ENCODE measurements around the gene SELENOW. TPM values are rescaled to one million over a fixed set of nuclear protein-coding genes. Genes with fewer than 3 reads are reported as not detected.
A peak's percentile ranks its signal among the peaks of the same experiment; 100 is the strongest.
"Not testable (repeated sequence)": the region's sequence is repeated elsewhere in the genome, so short reads cannot be mapped to it uniquely, and the experiment has no call there.

Gene SELENOW
- total RNA-seq, 1 donor from 2014 or later = 165 TPM

- DNase-seq (ENCODE audit: low read depth) = no peak
Observed at GRCh38 chr19:47765523-47766358, 12.8 kb upstream of the SELENOW start.

GRCh38 chr19:47766359-47766620, 12.2 kb upstream of the SELENOW start:
- TF ChIP-seq CTCF (conservative IDR thresholded peaks at IDR 0.05; ENCODE audit: low read depth, low read length) = no peak
- no peak for DNase-seq (ENCODE audit: low read depth)
- no peak overlapping the region for H3K4me3 ChIP-seq (ENCODE audit: low read depth, low read length)

More at GRCh38 chr19:47765523-47766358, 12.8 kb upstream of the SELENOW start:
- TF ChIP-seq CTCF (conservative IDR thresholded peaks at IDR 0.05; ENCODE audit: low read depth, low read length) = peak; percentile 83
- no peak overlapping the region for H3K4me3 ChIP-seq (ENCODE audit: low read depth, low read length)

DNA sequence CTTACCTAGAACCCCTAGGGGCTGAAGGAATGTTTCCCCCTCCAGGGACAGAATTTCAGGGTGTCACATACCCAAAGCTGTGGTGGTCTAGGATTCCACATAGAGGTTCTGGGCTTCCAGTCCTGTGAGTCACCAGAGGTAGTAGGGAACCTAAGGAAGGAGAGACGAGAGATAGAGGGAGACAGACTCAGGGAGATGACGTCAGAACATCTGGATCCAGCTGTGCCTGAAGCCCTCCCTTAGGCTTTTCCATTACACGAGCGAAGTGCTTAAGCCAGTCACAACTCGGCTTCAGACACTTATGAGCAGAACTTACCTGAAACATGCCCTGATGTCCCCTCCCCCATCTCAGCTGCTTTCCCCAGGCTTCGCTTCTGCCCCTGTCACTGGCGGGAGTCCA, 11.8 kb upstream of the SELENOW start:
- no peak for DNase-seq (ENCODE audit: low read depth)
- TF ChIP-seq CTCF (conservative IDR thresholded peaks at IDR 0.05; ENCODE audit: low read depth, low read length) = no peak
- no peak overlapping the region for H3K4me3 ChIP-seq (ENCODE audit: low read depth, low read length)

- no peak overlapping the region for H3K4me3 ChIP-seq (ENCODE audit: low read depth, low read length)
- no peak for TF ChIP-seq CTCF (conservative IDR thresholded peaks at IDR 0.05; ENCODE audit: low read depth, low read length)
- no peak for DNase-seq (ENCODE audit: low read depth)
Observed at GRCh38 chr19:47767349-47767748, 11.2 kb upstream of the SELENOW start.

DNA sequence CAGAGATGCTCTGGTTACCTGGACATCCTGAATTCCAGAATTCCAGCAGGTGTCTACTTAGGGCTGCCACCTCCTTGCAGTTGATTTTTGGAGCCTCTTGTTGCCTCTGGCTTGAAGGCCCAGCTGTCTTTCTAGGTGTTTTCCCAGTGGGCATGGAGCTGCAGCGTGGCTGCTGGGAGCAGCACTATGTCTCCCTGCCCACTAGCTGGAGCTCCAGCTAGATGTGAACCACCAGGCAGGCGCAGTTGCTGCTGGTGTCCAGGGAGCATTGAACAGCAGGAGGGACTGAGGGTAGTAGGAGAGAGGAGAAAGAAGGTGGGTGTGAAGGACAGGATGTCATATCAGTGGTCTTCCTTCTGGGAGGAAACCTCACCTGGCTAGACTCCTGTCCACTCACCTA, 9.9 kb upstream of the SELENOW start:
- no peak for DNase-seq (ENCODE audit: low read depth)
- TF ChIP-seq CTCF (conservative IDR thresholded peaks at IDR 0.05; ENCODE audit: low read depth, low read length) = no peak
- H3K4me3 ChIP-seq (ENCODE audit: low read depth, low read length) = no peak overlapping the region

GRCh38 chr19:47769534-47769933, 9.0 kb upstream of the SELENOW start:
- no peak for DNase-seq (ENCODE audit: low read depth)
- no peak for TF ChIP-seq CTCF (conservative IDR thresholded peaks at IDR 0.05; ENCODE audit: low read depth, low read length)
- H3K4me3 ChIP-seq (ENCODE audit: low read depth, low read length) = no peak overlapping the region

DNA sequence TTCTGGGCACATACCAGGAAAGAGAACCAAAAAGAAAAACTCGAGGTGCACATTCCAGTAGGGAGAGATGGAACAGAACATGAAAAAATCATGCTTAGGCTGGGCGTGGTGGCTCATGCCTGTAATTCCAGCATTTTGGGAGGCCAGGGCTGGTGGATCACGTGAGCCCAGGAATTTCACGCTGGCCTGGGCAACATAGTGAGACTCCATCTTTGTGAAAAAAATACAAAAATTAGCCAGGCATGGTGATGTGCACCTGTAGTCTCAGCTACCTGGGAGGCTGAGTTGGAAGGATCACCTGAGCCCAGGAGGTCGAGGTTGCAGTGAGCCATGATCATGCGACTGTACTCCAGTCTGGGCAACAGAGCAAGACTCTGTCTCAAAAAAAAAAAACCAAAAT, 7.2 kb upstream of the SELENOW start:
- DNase-seq (ENCODE audit: low read depth) = not testable (repeated sequence)

More for the DNA sequence above, 7.2 kb upstream of the SELENOW start:
- not testable (repeated sequence) for H3K4me3 ChIP-seq (ENCODE audit: low read depth, low read length)
